GM04503 (cell line): Measurements from ENCODE around the gene WDR86.

Experiments
- DNase-seq: peaks from one replicate; pipeline ENCODE4 v3.0.0-alpha.2; 2012; ENCODE audit warnings: low read depth

Gene WDR86

GRCh38 chr7:151427705-151428377 is 18.0 kb upstream of the WDR86 start:
- no peak for DNase-seq

DNA sequence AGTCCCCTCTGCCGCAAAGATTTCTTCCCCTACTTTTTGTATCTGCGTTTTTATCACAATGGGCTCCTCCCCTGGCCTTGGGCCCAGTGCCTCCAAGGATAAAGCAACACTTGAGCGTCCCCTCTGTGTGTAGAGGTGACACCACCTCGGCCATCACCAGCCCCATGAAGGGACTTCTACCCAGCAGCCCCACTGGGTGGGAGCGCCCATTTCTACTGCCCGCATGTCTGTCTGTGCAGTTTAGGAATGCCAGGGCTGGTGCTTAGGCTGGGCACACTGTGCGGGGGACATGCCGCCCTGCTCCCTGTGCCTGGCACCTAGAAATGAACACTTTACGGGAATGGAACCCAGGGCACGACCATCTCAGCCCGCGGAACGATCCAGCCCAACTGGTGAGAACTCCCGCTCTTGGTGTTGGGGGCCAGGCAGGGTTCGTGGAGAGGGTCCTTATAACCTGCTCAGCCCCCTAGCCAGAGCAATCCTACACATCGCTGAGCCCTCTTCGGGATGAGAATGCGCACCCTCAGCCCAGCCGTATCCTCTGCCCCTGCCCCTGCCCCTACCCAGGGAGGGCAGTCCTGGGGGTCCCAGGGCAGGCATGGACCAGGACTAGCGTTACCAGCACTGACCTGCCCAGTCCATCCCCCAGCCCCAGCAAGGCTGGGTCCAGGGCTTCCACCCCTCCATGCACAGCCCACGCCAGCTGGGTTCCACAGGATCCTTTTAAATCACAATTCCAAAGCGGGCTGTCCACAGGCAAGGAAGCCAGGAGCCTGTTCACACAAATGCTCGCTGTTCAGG is 17.3 kb upstream of the WDR86 start:
- no peak for DNase-seq

GRCh38 chr7:151426441-151426903 is 16.6 kb upstream of the WDR86 start:
- DNase-seq: no peak

DNA sequence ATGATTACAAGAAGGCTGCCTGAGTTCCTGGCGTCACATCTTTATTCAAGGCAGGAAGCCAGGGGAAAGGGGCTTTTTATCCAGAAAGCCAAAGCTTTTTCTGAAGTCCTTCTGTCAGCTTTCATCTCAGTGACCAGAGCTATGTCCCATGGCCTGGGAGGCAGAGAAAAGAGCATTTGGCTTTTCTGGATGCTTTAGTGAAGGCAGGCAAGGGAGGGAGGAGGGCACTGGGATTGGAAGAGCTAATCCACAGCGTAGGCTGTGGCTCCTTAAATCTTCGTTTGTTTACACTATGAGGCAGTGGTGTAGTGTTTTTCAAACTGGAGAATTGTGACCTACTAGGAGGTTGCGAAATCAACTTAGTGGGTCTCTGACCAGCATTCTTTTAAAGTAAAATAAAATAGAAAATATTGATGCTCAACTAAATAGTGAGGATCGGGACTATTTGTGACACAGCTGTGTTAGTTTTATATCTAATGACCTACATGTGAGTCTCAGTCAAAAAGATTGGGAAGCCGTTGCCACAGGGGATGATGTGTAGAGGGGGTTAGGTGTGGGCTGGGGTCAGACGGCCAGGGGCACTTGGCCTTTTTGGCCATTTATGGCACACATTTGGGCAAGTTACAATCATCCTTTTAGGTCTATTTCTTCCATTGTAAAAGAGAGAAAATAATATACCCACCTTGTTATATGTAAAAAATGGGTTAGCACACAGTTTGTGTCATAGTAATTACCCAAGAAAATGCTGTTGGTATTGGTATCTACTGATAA is 16.0 kb upstream of the WDR86 start:
- no peak for DNase-seq

DNA sequence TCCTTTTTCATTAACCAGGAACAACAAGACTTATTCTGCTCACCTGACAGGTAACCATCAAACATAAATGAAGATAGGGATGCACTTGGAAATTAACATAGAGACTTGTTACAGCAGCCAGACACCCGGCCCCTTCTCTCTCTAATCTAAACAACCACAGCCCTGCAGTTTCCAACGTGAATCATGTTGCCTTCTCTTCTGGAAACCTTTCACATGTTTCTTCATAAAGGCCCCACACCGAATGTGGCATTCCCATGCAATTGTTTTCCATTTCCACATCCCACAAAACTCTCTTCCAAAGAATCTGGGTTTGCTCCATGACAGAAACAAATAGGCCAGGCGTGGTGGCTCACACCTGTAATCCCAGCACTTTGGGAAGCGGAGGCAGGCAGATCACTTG is 15.0 kb upstream of the WDR86 start:
- no peak for DNase-seq

- no peak for DNase-seq
Observed at GRCh38 chr7:151423936-151424335, 14.1 kb upstream of the WDR86 start.

GRCh38 chr7:151423226-151423625 is 13.4 kb upstream of the WDR86 start:
- no peak for DNase-seq

DNA sequence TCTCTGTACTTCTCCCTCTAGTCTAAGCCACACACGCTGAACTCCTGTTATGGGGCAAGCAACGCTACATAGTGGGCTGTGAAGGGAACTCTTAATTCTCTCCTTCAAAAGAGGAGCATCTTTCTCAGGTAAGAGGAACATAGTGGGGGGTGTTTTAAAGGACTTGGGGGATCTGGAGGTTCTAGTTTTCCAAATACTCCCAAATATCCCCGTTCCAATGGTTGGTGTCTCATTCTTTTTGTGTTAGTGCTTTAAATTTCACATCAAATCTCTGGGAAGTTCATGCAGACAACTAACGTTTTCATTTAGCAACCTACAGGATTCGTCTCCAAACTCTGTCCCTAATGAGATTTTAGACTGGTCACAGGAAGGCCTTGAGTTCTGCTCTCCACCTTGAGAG is 12.4 kb upstream of the WDR86 start:
- DNase-seq: no peak

DNA sequence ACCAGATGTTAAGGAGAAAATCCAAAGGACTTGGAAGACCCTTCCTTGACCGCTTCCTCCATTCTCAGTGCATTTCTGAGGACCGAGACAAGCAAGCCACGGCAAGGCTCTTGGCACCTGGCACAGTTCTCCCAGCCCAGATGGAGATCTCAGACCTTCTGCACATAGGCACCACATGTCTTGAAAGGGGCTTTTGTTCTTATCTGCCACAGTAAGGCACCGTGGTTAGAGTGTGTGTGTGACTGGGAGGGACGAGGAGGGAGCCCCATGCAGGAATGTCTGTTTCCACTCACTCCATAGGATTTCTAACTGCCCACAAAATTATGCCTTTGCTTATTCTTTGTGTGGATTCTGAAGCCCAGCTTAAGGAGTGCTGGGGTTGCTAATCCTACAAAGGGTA is 10.3 kb upstream of the WDR86 start:
- DNase-seq: no peak

- no peak for DNase-seq
Observed at GRCh38 chr7:151416941-151417315, 7.1 kb upstream of the WDR86 start.

GRCh38 chr7:151416112-151416940 is 6.5 kb upstream of the WDR86 start:
- no peak for DNase-seq

- no peak for DNase-seq
Observed at GRCh38 chr7:151415375-151416105, 5.7 kb upstream of the WDR86 start.

DNA sequence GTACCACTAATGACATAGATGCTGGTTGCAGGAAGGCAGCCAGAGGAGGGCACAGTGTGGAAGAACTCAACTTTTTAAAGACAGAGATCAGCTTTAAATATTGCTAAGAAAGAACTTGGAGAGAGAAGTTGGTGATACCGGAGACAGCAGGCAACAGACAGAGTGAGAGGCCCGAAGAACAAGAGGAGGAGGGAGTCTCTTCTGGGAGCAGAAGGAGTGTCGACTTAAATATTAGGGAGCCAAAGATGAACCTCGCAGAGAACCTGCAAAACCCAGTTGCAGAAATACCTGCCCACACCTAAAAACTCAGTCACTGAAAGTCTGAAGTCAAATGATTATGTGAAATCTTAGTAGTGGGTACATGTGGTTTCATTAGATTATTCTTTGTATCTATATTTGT is 3.4 kb upstream of the WDR86 start:
- no peak for DNase-seq

- DNase-seq: no peak
Observed at GRCh38 chr7:151412318-151412717, 2.5 kb upstream of the WDR86 start.

- no peak for DNase-seq
Observed at GRCh38 chr7:151411551-151411950, 1.7 kb upstream of the WDR86 start.

GRCh38 chr7:151410405-151411390 is 860 bp upstream of the WDR86 start:
- DNase-seq: no peak

- no peak for DNase-seq
Observed at GRCh38 chr7:151408839-151409666, 785 bp downstream of the WDR86 start.

GRCh38 chr7:151408498-151408838 is 1.4 kb downstream of the WDR86 start:
- DNase-seq: no peak

DNA sequence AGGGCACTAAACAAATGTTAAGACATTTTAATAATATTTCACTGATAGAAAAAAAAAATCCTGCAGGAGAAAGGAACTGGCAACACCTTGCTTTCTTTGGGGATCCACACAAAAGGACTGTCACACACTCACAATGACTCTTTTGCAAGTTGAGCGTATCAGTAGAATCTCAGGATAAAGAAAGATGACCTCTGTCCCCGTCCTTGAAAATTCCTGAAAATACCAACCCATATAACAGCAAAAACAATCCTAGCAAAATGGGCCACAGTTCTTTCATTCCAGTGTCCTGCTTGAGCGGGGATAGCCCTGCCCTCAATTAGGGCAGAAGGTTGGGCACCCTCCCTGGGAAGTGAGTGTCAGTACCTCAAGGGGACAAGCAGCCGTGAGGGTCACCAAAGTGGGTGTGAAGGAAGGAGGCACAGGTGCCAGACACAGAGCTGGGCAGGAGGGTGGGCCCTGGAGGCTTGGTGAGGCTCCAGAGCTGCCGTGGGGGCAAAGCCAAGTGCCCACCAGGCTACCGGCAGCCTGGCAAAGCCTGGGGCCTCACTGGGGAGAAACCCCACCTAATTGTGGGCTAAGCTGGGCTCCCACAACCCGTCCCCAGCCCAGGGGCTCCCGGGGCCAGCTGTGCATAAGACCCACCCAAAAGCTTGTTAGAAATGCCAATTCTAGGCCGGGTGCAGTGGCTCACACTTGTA is 2.8 kb downstream of the WDR86 start:
- no peak for DNase-seq
